Fibroblast of skin of left quadriceps (primary cell): ENCODE results near the gene ARID3B.

Experiments used
- DNase-seq, 2 experiments: peaks; one replicate each; pipeline ENCODE4 v3.0.0-alpha.2; 2013; ENCODE audit warnings: low read depth in 2 of 2

The ARID3B gene

DNA sequence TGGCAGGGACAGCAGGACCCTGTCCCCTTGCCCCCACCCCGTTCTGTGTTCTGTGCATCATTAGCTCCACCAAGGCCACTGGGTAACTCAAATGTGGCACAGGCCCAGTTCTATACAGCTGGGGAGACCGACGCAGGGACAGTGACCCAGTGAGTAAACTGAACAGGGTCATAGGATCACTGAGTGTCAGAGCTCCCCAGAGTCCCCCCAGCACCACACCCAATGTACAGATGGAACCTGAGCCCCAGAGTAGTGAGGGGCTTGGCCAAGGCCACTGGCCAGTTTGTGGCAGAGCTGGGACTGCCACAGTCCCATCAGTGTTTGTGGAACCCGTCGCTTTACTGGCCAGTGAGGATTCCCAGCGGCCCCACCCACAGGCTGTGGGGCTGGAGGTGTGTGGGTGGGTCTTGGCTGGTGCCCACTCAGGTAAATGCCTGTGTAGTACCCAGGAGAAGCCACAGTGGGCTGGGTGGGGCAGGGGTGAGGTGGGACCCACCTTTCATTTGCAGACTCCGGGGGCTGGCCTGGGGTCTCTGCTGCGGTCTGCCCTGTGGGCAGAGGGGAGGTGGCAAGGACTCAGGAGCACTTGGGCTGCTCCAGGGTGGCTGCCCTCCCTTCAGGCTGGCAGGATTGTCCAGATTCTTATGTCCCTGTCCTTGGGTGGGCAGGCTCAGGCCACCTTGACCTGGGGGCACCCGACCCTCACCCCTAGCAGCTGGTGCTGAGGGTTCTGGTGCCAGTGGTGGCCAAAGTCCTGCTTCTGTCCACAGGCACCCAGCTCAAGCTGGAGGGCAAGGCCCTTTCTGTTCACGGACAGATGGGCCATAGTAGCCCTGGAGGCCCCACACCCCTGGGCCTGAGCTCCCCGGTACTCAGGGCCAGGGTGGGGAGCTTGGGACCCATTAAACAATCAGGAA lies 63.0 kb downstream of the ARID3B start:
- no peak for DNase-seq

- no peak for DNase-seq
Measured at GRCh38 chr15:74604983-74605794, 64.2 kb downstream of the ARID3B start.

- no peak for DNase-seq
Measured at GRCh38 chr15:74605795-74606150, 64.8 kb downstream of the ARID3B start.

- no peak for DNase-seq
Measured at GRCh38 chr15:74608786-74609185, 67.8 kb downstream of the ARID3B start.

GRCh38 chr15:74609938-74610301 lies 68.9 kb downstream of the ARID3B start:
- no peak for DNase-seq

- no peak for DNase-seq
Measured at GRCh38 chr15:74610302-74610951, 69.4 kb downstream of the ARID3B start.

GRCh38 chr15:74611341-74611740 lies 70.3 kb downstream of the ARID3B start:
- no peak for DNase-seq

GRCh38 chr15:74611834-74612233 lies 70.8 kb downstream of the ARID3B start:
- DNase-seq = no peak

- DNase-seq = no peak
Measured at GRCh38 chr15:74612677-74613076, 71.7 kb downstream of the ARID3B start.

DNA sequence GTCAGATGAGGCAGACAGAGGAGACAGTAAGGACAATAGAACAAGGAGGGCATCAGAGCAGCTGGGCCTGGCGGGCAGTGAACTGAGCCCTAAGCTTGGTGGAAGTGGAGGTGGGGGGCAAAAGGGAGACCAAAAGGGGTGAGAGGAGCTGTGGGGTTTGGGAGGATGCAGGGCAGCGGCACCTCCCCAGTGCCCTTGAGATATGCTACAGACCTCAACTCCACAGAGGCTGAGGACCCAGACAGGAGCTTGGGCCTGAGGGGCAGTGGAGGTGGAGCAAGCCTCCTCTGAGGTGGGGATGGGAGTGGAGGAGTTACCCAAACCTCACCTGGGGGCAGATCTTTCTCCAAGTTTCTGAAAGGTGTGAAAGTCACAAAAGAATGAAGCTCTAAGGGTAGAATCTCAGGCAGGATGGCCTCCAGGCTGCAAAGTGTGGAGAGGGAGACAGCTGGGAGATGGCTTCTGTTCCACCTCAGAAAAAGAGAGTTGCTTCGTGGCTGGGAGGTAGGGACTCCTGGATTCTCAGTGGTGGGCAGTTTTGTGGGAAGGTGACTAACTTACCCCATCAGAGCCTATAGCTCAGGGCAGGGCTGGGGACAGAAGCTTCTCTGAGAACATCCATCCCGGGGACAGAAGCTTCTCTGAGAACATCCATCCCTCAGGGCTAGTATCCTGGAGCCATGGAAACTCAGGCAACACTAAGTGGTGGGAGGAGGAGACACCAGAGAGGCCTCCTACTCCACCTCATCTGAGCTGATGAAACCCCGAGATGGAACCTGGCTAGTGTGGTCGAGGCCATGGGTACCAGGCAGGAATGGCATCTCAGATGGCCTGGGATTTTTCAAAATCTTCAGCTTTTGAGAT lies 72.3 kb downstream of the ARID3B start:
- no peak for DNase-seq

- no peak for DNase-seq
Measured at GRCh38 chr15:74613953-74614743, 73.1 kb downstream of the ARID3B start.

DNA sequence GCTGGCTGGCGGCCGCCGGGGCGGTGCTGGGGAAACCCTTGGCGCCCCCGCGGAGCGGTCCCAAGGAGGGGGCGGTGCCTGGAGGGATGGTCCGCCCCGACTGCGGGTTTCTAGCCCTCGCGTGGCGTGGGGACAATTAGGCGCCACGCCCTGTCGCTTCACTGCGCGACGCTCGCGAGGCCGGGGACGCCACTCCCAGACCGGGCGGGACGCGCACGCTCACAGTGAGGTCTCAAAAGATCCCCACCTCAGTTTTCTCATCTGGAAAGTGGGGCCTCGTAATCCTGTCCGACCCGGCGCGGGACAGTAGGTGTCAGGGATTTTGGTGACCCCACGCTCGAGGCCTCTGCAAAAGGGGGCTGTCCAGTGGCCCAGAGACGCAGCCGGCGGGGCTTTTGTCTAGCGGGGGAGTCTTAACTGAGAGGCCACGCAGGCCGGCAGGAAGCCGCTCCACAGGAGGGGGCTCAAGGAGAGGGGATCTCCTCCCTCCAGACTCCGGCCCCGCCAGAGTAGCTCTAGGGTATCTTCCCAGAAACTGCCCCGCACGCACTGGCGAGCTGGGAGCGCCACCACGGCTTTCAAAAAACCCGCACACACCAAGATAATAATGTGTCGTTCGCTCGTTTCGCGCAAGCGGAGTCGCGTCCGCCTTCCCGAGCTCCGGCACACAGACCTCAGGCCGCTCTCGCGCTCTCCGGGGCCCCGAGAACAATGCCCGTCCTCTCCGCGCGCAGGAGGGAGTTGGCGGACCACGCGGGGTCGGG lies 73.9 kb downstream of the ARID3B start:
- peak; percentile 61 for DNase-seq

DNA sequence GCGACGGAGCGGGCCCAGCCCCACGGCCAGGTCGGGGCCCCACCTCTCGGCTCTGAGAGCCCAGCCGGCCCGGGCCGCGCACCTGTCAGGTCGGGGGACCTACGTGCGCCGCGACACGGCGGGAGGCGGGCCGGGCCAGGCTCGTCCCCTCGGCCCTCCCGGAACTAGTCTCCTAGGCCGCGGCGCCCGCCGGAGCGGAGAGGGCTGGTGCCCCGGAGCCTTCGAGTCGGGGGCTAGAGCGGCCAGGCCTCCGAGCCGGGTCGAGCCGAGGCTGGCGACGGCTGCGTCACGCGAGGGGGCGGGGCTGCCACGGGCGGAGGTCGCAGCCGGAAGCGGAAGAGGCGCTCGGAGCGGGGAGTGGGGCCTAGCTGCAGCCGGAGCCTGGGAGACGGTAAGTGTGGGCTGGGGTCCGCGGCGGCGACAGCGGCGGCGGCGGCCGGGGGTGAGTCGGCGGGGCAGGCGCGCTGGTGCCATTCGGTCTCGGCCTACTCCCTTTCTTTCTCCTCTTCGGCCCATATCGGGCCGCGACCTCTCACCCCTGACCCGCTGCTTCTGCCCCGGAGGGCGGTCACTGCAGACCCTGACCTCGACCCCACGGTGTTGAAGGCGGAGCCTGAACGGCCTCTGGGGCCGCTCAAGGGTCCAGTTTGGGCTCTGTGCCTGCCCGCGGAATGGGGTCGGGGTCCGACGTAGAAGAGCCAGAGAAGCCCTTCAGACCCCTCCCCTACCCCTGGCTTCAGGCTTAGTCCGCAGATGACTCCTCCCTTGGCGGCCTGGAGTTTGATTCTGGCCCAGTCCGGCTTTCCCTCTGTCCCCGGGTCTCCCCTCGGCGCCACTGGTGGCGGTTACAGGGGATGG lies 74.7 kb downstream of the ARID3B start, which contains the start of gene CLK3:
TSS of gene CLK3 (plus strand) at position 329 of the 858 bp plus-strand sequence. CDS start 3,361 bp downstream, outside the sequence.
- DNase-seq = peak; percentile 84 to 85

DNA sequence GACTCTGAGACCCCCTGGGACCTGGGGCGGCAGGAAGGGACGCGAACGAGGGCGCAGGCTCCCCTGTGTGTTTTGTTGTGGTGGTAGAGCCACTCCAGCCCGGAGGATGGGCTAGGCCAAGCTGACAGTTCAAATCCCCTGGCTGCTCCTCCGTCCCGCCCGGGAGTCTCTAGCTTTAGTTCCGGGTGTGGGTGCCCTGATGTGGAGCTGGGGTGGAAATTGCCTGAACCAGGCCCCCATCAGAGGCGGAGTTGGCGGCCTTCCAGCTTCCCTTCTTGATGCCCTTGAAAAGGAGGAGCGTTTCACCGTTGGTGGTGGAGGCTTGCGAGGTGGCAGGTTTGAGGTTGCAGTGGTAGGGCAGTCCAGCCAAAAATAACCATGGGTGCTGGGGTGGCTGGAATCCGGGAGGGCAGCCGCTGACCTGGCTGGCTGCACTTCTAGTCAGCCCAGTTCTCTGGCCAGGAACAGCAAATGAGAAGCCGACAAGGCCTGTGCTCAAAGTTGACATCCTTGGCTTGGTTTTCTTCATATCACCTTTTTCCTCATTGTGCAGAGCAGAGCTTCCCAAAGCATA lies 75.4 kb downstream of the ARID3B start:
- DNase-seq = no peak

DNA sequence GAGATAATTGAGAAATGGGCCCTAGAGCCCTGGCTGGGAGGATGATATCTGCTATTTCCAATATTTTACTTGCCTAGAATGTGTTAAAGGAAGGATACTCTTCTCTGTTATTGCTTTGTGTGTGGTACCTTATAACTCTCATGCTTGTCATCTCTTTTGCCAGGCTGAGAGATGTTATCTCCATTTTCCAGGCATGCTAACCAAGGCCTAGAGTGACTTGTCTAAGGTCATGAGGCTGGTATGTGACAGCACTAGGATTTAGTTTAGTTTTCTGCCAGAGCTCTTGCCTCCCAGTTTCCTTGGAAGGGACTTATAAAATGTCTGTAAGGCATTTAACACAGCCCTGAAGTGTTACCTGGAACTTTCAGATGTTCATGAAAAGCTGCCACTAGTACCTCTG lies 76.0 kb downstream of the ARID3B start:
- DNase-seq = no peak

DNA sequence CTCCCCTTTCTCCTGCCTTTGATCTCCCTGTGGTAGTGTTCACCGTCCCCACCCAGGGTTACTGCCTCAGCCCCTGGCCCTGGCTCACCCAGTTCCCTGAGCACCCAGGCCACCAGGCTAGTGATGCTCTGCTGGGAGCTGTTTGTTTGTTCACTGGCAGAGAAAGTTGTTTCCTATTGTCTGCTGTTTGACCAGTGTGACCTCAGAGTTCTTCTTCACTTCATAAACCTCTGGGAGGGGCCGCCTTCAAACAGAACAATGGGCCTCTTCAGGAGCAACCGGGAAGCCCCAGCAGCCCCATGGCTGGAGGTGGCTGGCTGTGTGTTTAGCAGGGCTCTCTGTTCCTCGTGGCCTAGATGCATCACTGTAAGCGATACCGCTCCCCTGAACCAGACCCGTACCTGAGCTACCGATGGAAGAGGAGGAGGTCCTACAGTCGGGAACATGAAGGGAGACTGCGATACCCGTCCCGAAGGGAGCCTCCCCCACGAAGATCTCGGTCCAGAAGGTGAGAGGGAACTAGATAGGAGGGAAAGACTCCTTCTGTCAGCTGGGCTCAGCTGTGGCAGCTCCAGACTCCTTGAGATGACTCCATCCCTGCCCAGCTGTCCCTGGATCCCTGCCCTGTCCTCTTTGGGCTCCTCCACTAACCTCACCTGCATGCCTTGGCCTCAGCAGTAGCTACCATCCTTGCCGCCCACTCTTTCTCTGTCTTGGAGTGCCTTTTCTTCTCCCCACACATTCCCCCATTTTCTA lies 78.0 kb downstream of the ARID3B start:
- DNase-seq = no peak

GRCh38 chr15:74619916-74620635 lies 79.1 kb downstream of the ARID3B start:
- no peak for DNase-seq
